Uterus (tissue), 2 donors: ENCODE measurements around the gene BNC2.

Experiments used
- CTCF ChIP-seq, 4 experiments: fragments of 200-600 bp in 2 of 4; fragments of 450-650 bp in 2 of 4; sonication (generic) in 2 of 4; IDR thresholded peaks; one replicate each; pipeline ENCODE4 v1.5.1; 2016 to 2019; ENCODE audit warnings: antibody characterized with exemption in 4 of 4, mild to moderate bottlenecking in 2 of 4, moderate library complexity in 1 of 4
- POLR2A ChIP-seq, 2 donors: fragments of 450-650 bp; IDR thresholded peaks; one replicate each; pipeline ENCODE4 v1.6.1; 2016; ENCODE audit warnings: antibody characterized with exemption in 2 of 2, mild to moderate bottlenecking in 1 of 2, moderate library complexity in 1 of 2

- TF ChIP-seq CTCF (IDR thresholded peaks at IDR 0.05): no peak
- no peak for TF ChIP-seq POLR2A (IDR thresholded peaks at IDR 0.05)
These were observed 244.7 kb downstream of the BNC2 start for GRCh38 chr9:16625811-16626210.
